Measurements from ENCODE around the gene MMP28.

MMP28 gene

GRCh38 chr17:35742496-35742895, 52.9 kb downstream of the MMP28 start:
- DNase-seq: no peak

GRCh38 chr17:35740997-35741931, 54.2 kb downstream of the MMP28 start:
- DNase-seq: peak in 1 of 5 donors; percentile 26

GRCh38 chr17:35740216-35740615, 55.2 kb downstream of the MMP28 start:
- no peak for DNase-seq

GRCh38 chr17:35738519-35739133, 56.8 kb downstream of the MMP28 start:
- DNase-seq: no peak

GRCh38 chr17:35736236-35736635, 59.2 kb downstream of the MMP28 start:
- no peak for DNase-seq

- DNase-seq: no peak
Measured at GRCh38 chr17:35735036-35735805, 60.2 kb downstream of the MMP28 start.

- DNase-seq: no peak
Measured at GRCh38 chr17:35734396-35734795, 61.0 kb downstream of the MMP28 start.

- no peak for DNase-seq
Measured at GRCh38 chr17:35733366-35733765, 62.1 kb downstream of the MMP28 start.

- no peak for DNase-seq
Measured at GRCh38 chr17:35732806-35733136, 62.7 kb downstream of the MMP28 start.

- DNase-seq: no peak
Measured at GRCh38 chr17:35731917-35732805, 63.3 kb downstream of the MMP28 start.

GRCh38 chr17:35731239-35731916, 64.1 kb downstream of the MMP28 start, which contains the start of gene RASL10B:
Gene RASL10B (plus strand): TSS chr17:35731639. CDS start chr17:35735185, 3,546 bp downstream.
- peak in 2 of 5 donors; percentile 21 to 30 for DNase-seq

GRCh38 chr17:35730400-35731005, 64.9 kb downstream of the MMP28 start:
- DNase-seq: no peak

GRCh38 chr17:35729405-35729833, 66.0 kb downstream of the MMP28 start:
- DNase-seq: no peak

GRCh38 chr17:35728551-35728950, 66.9 kb downstream of the MMP28 start:
- DNase-seq: no peak

GRCh38 chr17:35727635-35728034, 67.8 kb downstream of the MMP28 start:
- no peak for DNase-seq

GRCh38 chr17:35726953-35727460, 68.4 kb downstream of the MMP28 start:
- DNase-seq: no peak

- no peak for DNase-seq
Measured at GRCh38 chr17:35726127-35726952, 69.1 kb downstream of the MMP28 start.

GRCh38 chr17:35725802-35726126, 69.7 kb downstream of the MMP28 start:
- DNase-seq: no peak

- DNase-seq: no peak
Measured at GRCh38 chr17:35725058-35725457, 70.4 kb downstream of the MMP28 start.

- no peak for DNase-seq
Measured at GRCh38 chr17:35723735-35724134, 71.7 kb downstream of the MMP28 start.
